GM19452 (cell line): ENCODE measurements around the gene SPIRE1.
"Not testable (repeated sequence)": the region's sequence is repeated elsewhere in the genome, so short reads cannot be mapped to it uniquely, and the experiment has no call there.

Experiments
- ATAC-seq: cut with Tn5 transposase; IDR thresholded peaks from one replicate; pipeline ENCODE4 v1.9.1; 2021; ENCODE audit not compliant: unreplicated experiment

The SPIRE1 gene

GRCh38 chr18:12647773-12648172, 10.1 kb downstream of the SPIRE1 start:
- no peak for ATAC-seq

GRCh38 chr18:12645751-12646203, 12.1 kb downstream of the SPIRE1 start:
- ATAC-seq, result no peak

GRCh38 chr18:12645254-12645653, 12.7 kb downstream of the SPIRE1 start:
- ATAC-seq, result no peak

GRCh38 chr18:12643756-12644155, 14.2 kb downstream of the SPIRE1 start:
- not testable (repeated sequence) for ATAC-seq

GRCh38 chr18:12640881-12641200, 17.1 kb downstream of the SPIRE1 start:
- ATAC-seq, result no peak

- no peak for ATAC-seq
These were observed 17.7 kb downstream of the SPIRE1 start for GRCh38 chr18:12639990-12640880.

- no peak for ATAC-seq
These were observed 19.2 kb downstream of the SPIRE1 start for GRCh38 chr18:12638644-12639124.

GRCh38 chr18:12637901-12638643, 19.8 kb downstream of the SPIRE1 start:
- ATAC-seq, result no peak

- no peak for ATAC-seq
These were observed 20.5 kb downstream of the SPIRE1 start for GRCh38 chr18:12637393-12637792.

GRCh38 chr18:12631831-12632477, 26.0 kb downstream of the SPIRE1 start:
- no peak for ATAC-seq

- ATAC-seq, result no peak
These were observed 27.8 kb downstream of the SPIRE1 start for GRCh38 chr18:12630136-12630535.

- no peak for ATAC-seq
These were observed 28.9 kb downstream of the SPIRE1 start for GRCh38 chr18:12628706-12629702.

- ATAC-seq, result not testable (repeated sequence)
These were observed 30.7 kb downstream of the SPIRE1 start for GRCh38 chr18:12627199-12627598.

GRCh38 chr18:12625241-12625640, 32.7 kb downstream of the SPIRE1 start:
- no peak for ATAC-seq

GRCh38 chr18:12621742-12622306, 36.1 kb downstream of the SPIRE1 start:
- no peak for ATAC-seq

GRCh38 chr18:12615748-12616147, 42.2 kb downstream of the SPIRE1 start:
- no peak for ATAC-seq

- ATAC-seq, result no peak
These were observed 49.6 kb downstream of the SPIRE1 start for GRCh38 chr18:12608301-12608700.

- no peak for ATAC-seq
These were observed 51.2 kb downstream of the SPIRE1 start for GRCh38 chr18:12606592-12607315.

- no peak for ATAC-seq
These were observed 53.4 kb downstream of the SPIRE1 start for GRCh38 chr18:12604445-12605007.
